ENCODE results near the gene CHMP2A.
A peak's percentile ranks its signal among the peaks of the same experiment; 100 is the strongest.

The CHMP2A gene

DNA sequence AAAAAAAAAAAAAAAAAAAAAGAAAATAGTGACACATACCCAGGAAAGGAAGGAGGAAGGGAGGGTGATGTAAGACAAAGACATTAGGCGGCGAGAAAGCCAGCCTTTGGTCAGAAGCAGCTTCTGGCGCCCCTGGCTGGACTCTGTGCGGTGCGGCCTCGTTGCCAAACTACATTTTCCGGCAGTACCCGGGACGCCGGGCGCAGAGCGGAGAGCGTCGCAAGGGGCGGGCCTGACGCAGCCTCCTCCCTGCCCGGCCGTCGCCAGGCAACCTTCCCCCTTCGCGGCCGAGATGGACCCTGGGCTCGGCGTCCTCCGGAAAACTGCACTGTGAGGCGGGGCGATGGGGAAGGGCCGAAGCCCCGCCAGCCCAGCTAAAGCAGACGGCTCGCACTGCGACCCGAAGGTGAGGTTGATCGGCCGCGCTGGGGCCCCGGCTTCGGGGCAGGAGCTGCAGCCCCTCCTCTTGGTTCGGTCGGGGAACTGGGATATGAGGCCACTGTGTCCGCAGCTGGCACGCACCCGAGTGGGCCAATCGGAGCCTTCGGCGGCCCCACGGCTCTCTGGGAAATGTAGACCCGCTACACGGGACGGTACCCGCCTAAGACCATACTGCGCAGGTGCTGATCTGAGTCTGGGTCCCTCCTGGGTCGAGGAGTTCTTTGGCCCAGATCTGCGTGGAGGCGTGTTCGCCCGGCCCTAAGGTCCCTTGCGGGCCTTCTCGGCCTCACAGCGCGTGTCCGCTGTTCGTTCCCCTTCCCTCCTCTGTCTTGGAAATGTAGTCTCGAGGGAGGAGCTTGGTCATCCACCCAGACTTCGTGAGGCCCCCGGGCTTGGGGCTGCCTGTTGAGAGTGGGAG lies 20.5 kb upstream of the CHMP2A start:
- Histone ChIP-seq H3K9ac (ENCODE audit: low read depth, low read length, poor library complexity) (peak overlapping the region; percentile 94), H2AK5ac (ENCODE audit: low read depth, low read length) (no peak overlapping the region), H3K18ac (ENCODE audit: low read length) (peak overlapping the region; percentile 98), H3K36me3 (replicated peaks in 1 of 2; ENCODE audit: control insufficient read depth in 2 of 2, insufficient read depth in 2 of 2, low read length in 2 of 2) (peaks cover 6 to 40% of the 10 kb centered on the region in 2 donors), H2AFZ (ENCODE audit: low read length) (peak overlapping the region; percentile 94), H4K8ac (ENCODE audit: low read depth, low read length) (no peak overlapping the region), H3K23ac (ENCODE audit: low read depth, low read length, poor library complexity) (peak overlapping the region; percentile 76), H3K14ac (ENCODE audit: low read length) (peak overlapping the region; percentile 1), H4K91ac (ENCODE audit: low read depth, low read length, poor library complexity) (no peak overlapping the region), H3K27ac (replicated peaks; ENCODE audit: low read length) (peak overlapping the region; percentile 97), H3K4me1 (ENCODE audit: control insufficient read depth in 2 of 2, insufficient read depth in 1 of 2, low read depth in 1 of 2, low read length in 2 of 2) (peaks cover 9 to 11% of the 10 kb centered on the region in 2 donors), H2BK5ac (ENCODE audit: low read length) (peak overlapping the region; percentile 68), H2BK15ac (ENCODE audit: low read length) (no peak overlapping the region), H3K79me1 (ENCODE audit: low read depth, low read length) (peaks cover 8% of the 10 kb centered on the region), H3K4ac (ENCODE audit: low read length) (no peak overlapping the region), H3K4me3 (ENCODE audit: low read length in 2 of 2) (peak overlapping the region; percentile 83 to 86), H3K4me2 (ENCODE audit: insufficient read depth, low read length, poor library complexity, severe bottlenecking) (peak overlapping the region; percentile 63), H3K9me3 (replicated peaks in 1 of 2; ENCODE audit: control insufficient read depth in 2 of 2, insufficient read depth in 1 of 2, low read depth in 1 of 2, low read length in 2 of 2) (no peaks in the 10 kb centered on the region), H2BK12ac (ENCODE audit: low read length) (no peak overlapping the region), H2BK120ac (ENCODE audit: low read depth, low read length) (no peak overlapping the region), H3K27me3 (ENCODE audit: control insufficient read depth in 3 of 3, insufficient read depth in 3 of 3, low read depth in 1 of 3, low read length in 3 of 3) (no peaks in the 10 kb centered on the region)
- no CpG with 5 or more reads among the region's 66 CpGs for WGBS, 2 donors (ENCODE audit: extremely low coverage in 2 of 2, insufficient read length in 2 of 2, insufficient replicate concordance in 1 of 2)
- DNase-seq (ENCODE audit: low spot score), result peak; percentile 91

DNA sequence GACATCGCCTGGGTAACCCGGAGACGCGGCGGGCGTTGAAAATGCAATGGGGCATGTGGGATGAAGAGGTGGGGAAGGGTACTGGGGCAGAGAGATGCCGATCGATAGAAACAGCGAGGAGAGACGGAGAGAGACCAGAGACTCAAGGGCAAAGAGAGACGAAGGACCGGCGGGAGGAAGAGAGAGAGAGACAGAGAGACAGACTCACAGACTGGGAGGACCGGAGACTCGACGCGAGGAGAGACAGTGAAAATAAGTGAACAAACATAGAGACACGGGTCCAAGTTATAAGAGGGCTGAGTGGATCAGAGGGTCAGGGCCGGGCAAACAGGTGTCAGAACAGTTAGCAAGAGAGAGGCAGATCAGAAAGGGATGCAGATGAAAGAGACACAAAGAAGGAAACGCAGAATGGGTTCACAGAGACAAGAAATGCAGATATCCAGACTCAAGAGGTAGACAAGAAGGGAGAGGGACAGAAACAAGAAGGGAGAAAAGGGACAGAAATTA lies 18.8 kb upstream of the CHMP2A start:
- H2BK120ac ChIP-seq (ENCODE audit: low read depth, low read length), result no peak overlapping the region
- H2BK5ac ChIP-seq (ENCODE audit: low read length), result no peak overlapping the region
- H3K4me3 ChIP-seq (ENCODE audit: low read length in 2 of 2), result peak overlapping the region; percentile 58 to 93
- H3K14ac ChIP-seq (ENCODE audit: low read length), result no peak overlapping the region
- H4K8ac ChIP-seq (ENCODE audit: low read depth, low read length), result no peak overlapping the region
- no peak overlapping the region for H3K4ac ChIP-seq (ENCODE audit: low read length)
- no peaks in the 10 kb centered on the region for H3K9me3 ChIP-seq (replicated peaks in 1 of 2; ENCODE audit: control insufficient read depth in 2 of 2, insufficient read depth in 1 of 2, low read depth in 1 of 2, low read length in 2 of 2)
- no peak for DNase-seq (ENCODE audit: low spot score)
- H3K27me3 ChIP-seq (ENCODE audit: control insufficient read depth in 3 of 3, insufficient read depth in 3 of 3, low read depth in 1 of 3, low read length in 3 of 3), result no peaks in the 10 kb centered on the region
- peaks cover 7% of the 10 kb centered on the region for H3K79me1 ChIP-seq (ENCODE audit: low read depth, low read length)
- H2BK15ac ChIP-seq (ENCODE audit: low read length), result no peak overlapping the region
- H3K4me1 ChIP-seq (ENCODE audit: control insufficient read depth in 2 of 2, insufficient read depth in 1 of 2, low read depth in 1 of 2, low read length in 2 of 2), result peaks cover 9 to 11% of the 10 kb centered on the region in 2 donors
- H3K36me3 ChIP-seq (replicated peaks in 1 of 2; ENCODE audit: control insufficient read depth in 2 of 2, insufficient read depth in 2 of 2, low read length in 2 of 2), result peaks cover 23 to 48% of the 10 kb centered on the region in 2 donors
- H3K23ac ChIP-seq (ENCODE audit: low read depth, low read length, poor library complexity), result peak overlapping the region; percentile 96
- no peak overlapping the region for H2AK5ac ChIP-seq (ENCODE audit: low read depth, low read length)
- WGBS, 2 donors (ENCODE audit: extremely low coverage in 2 of 2, insufficient read length in 2 of 2, insufficient replicate concordance in 1 of 2), result no CpG with 5 or more reads among the region's 20 CpGs
- no peak overlapping the region for H3K18ac ChIP-seq (ENCODE audit: low read length)
- peak overlapping the region; percentile 55 for H2AFZ ChIP-seq (ENCODE audit: low read length)
- peak overlapping the region; percentile 74 for H3K4me2 ChIP-seq (ENCODE audit: insufficient read depth, low read length, poor library complexity, severe bottlenecking)
- H2BK12ac ChIP-seq (ENCODE audit: low read length), result no peak overlapping the region
- peak overlapping the region; percentile 3 for H3K27ac ChIP-seq (replicated peaks; ENCODE audit: low read length)
- H3K9ac ChIP-seq (ENCODE audit: low read depth, low read length, poor library complexity), result peak overlapping the region; percentile 74
- no peak overlapping the region for H4K91ac ChIP-seq (ENCODE audit: low read depth, low read length, poor library complexity)

DNA sequence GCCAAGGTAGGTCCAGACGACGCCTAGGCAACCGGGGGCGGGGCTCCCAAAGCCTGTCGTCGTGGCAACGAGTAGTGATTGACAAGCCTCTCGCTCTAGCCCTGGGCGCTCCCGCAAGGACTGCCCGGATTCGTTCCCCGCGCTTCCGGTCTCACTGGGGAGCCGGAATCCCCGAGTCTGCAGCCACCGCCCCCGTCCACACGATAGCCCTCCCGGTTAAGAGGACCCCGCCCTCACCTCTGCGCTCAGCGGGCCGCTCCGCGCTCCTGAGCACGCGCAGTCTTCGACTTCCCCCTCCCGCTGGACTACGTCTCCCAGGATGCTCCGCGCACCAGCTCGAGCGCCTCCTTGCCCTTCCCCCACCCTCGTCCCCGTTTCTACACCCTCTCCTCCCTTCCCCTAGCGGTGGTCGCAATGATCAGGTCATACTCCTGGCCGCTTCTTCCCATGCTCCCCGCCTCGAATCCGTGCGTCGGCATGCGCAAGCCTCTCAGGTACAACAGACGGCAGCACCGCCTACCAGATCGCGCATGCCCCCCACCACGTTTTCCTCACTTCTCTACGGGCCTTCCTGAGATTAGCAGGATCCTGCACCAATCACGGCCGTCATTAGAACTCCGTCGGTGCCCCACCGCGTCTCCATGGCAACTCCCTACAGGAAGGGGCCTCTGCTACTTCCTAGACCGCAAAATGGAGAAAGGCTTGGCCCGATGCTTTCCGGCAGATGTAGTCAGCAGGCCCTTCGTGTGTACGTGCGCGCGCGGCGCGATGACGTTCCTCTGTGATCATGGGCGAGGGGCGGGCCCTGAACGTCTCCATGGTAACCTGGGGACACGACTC lies 18.1 kb upstream of the CHMP2A start, which contains the start of gene MZF1:
Gene MZF1, minus strand, starts transcription at position 518 of the 840 bp plus-strand sequence. CDS start 1,946 bp downstream, outside the sequence.
- Histone ChIP-seq H4K91ac (ENCODE audit: low read depth, low read length, poor library complexity) (peak within 1 kb of the TSS; percentile 99), H4K8ac (ENCODE audit: low read depth, low read length) (peak within 1 kb of the TSS; percentile 94), H2BK120ac (ENCODE audit: low read depth, low read length) (peak within 1 kb of the TSS; percentile 47), H2AFZ (ENCODE audit: low read length) (peak within 1 kb of the TSS; percentile 78), H3K4me2 (ENCODE audit: insufficient read depth, low read length, poor library complexity, severe bottlenecking) (peak within 1 kb of the TSS; percentile 81), H2AK5ac (ENCODE audit: low read depth, low read length) (peak within 1 kb of the TSS; percentile 30), H3K4me3 (ENCODE audit: low read length in 2 of 2) (peak within 1 kb of the TSS; percentile 58 to 93), H3K4me1 (ENCODE audit: control insufficient read depth in 2 of 2, insufficient read depth in 1 of 2, low read depth in 1 of 2, low read length in 2 of 2) (peaks cover 9 to 11% of the 10 kb centered on the region in 2 donors), H3K4ac (ENCODE audit: low read length) (peak within 1 kb of the TSS; percentile 4), H3K27me3 (ENCODE audit: control insufficient read depth in 3 of 3, insufficient read depth in 3 of 3, low read depth in 1 of 3, low read length in 3 of 3) (no peaks in the 10 kb centered on the region), H3K9ac (ENCODE audit: low read depth, low read length, poor library complexity) (peak within 1 kb of the TSS; percentile 96), H2BK15ac (ENCODE audit: low read length) (peak within 1 kb of the TSS; percentile 90), H3K79me1 (ENCODE audit: low read depth, low read length) (peaks cover 6% of the 10 kb centered on the region), H2BK12ac (ENCODE audit: low read length) (peak within 1 kb of the TSS; percentile 33), H3K27ac (replicated peaks; ENCODE audit: low read length) (peak within 1 kb of the TSS; percentile 98), H3K9me3 (replicated peaks in 1 of 2; ENCODE audit: control insufficient read depth in 2 of 2, insufficient read depth in 1 of 2, low read depth in 1 of 2, low read length in 2 of 2) (no peaks in the 10 kb centered on the region), H3K18ac (ENCODE audit: low read length) (peak within 1 kb of the TSS; percentile 100), H3K14ac (ENCODE audit: low read length) (peak within 1 kb of the TSS; percentile 49), H2BK5ac (ENCODE audit: low read length) (peak within 1 kb of the TSS; percentile 99), H3K23ac (ENCODE audit: low read depth, low read length, poor library complexity) (peak within 1 kb of the TSS; percentile 96), H3K36me3 (replicated peaks in 1 of 2; ENCODE audit: control insufficient read depth in 2 of 2, insufficient read depth in 2 of 2, low read length in 2 of 2) (peaks cover 25 to 44% of the 10 kb centered on the region in 2 donors)
- peak; percentile 100 for DNase-seq (ENCODE audit: low spot score)
- WGBS, 2 donors (ENCODE audit: extremely low coverage in 2 of 2, insufficient read length in 2 of 2, insufficient replicate concordance in 1 of 2), result no CpG with 5 or more reads among the region's 75 CpGs
